Natural killer cell (primary cell): ENCODE results near the gene VWA8. TPM values are rescaled to one million over a fixed set of nuclear protein-coding genes. Genes with fewer than 3 reads are reported as not detected.

ENCODE experiments used
- ATAC-seq, 3 donors: fragments of 150-1000 bp in 2 of 3; fragments of 200-7000 bp in 1 of 3; cut with Tn5 transposase; 1 replicate in 1 of 3; 2 replicates in 2 of 3; pipeline ENCODE4 v1.10.0; 2021; ENCODE audit warnings: mild to moderate bottlenecking in 2 of 3, moderate library complexity in 2 of 3
- DNase-seq, 2 donors: peaks; one replicate each; pipeline versions ENCODE4 v3.0.0 to v3.0.0-alpha.2; 2013 to 2021; ENCODE audit warnings: mixed read lengths in 1 of 2
- H3K27ac ChIP-seq: one replicate; pipeline ENCODE4 v1.5.1; 2013; ENCODE audit warnings: mild to moderate bottlenecking, low read length
- H3K27me3 ChIP-seq: one replicate; pipeline ENCODE4 v1.6.1; 2013; ENCODE audit warnings: low read length; ENCODE audit not compliant: control insufficient read depth, insufficient read depth
- H3K36me3 ChIP-seq: one replicate; pipeline ENCODE4 v1.6.1; 2013; ENCODE audit warnings: low read length; ENCODE audit not compliant: control insufficient read depth, insufficient read depth
- H3K4me1 ChIP-seq: one replicate; pipeline ENCODE4 v1.6.1; 2013; ENCODE audit warnings: low read length; ENCODE audit not compliant: control insufficient read depth, insufficient read depth
- H3K4me3 ChIP-seq: one replicate; pipeline ENCODE4 v1.5.1; 2013; ENCODE audit warnings: low read length
- H3K9me3 ChIP-seq: one replicate; pipeline ENCODE4 v1.6.1; 2013; ENCODE audit warnings: low read length; ENCODE audit not compliant: control insufficient read depth, insufficient read depth
- H3K27ac Mint-ChIP-seq, 2 donors: one replicate each; pipeline ENCODE4 v1.8.0; 2022; ENCODE audit warnings: mild to moderate bottlenecking in 2 of 2, mixed read lengths in 2 of 2, moderate library complexity in 1 of 2
- H3K27me3 Mint-ChIP-seq, 2 donors: one replicate each; pipeline ENCODE4 v1.8.0; 2022; ENCODE audit warnings: low read depth in 2 of 2, mixed read lengths in 2 of 2
- H3K36me3 Mint-ChIP-seq: one replicate; pipeline ENCODE4 v1.8.0; 2022; ENCODE audit warnings: mixed read lengths
- H3K4me1 Mint-ChIP-seq, 2 donors: one replicate each; pipeline ENCODE4 v1.8.0; 2022; ENCODE audit warnings: mixed read lengths in 2 of 2
- H3K4me3 Mint-ChIP-seq: one replicate; pipeline ENCODE4 v1.8.0; 2022; ENCODE audit warnings: mild to moderate bottlenecking, moderate library complexity, mixed read lengths
- H3K9me3 Mint-ChIP-seq, 2 donors: one replicate each; pipeline ENCODE4 v1.8.0; 2022; ENCODE audit warnings: mixed read lengths in 2 of 2
- WGBS: methylation state at CpG from one replicate; pipeline ENCODE4 v1.1.7; 2013; ENCODE audit warnings: missing lambda C conversion rate; ENCODE audit not compliant: insufficient coverage; 5-methylcytosine and 5-hydroxymethylcytosine counted together
- intact Hi-C: fragments of 100-400 bp; cut with micrococcal nuclease; formaldehyde crosslinking; loops from one replicate; pipeline ENCODE4 v1.14.2; 2022
- total RNA-seq, 4 donors: library from RNA; stranded (reverse); fragments of 120-200 nt in 1 of 4; gene quantifications; one replicate each; pipeline versions ENCODE4 v1.2.3 to v1.2.4, GENCODE V29; 2013 to 2022
- TF ChIP-seq, protein P1 (sequence below): fragments of 200-600 bp; IDR thresholded peaks from one replicate; pipeline ENCODE4 v1.8.0; 2022; ENCODE audit warnings: antibody characterized with exemption

Gene VWA8
- total RNA-seq, 3 donors from 2014 or later (not counting 1 experiment from before 2014, with no cell fraction given), result 21.9 to 27.5 (median 22.6) TPM

DNA sequence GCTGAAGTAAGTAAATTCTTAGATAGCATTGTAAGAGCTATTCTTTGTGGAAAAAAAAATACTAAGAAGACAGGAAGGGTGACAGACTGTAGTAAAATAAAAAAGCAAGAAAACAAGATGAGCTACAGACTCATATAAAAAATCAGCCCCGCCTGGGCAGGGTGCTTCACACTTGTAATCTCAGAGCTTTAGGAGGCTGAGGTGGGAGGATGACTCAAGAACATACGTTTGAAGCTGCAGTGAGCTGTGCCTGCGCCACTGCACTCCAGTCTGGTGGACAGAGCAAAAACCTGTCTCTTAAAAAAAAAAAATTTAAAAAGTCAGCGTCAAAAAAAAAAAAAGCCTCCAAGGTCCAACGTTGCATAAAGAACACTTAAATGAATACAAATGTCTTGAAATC lies 102.1 kb downstream of the VWA8 start:
- no peaks in the 10 kb centered on the region for H3K27me3 ChIP-seq
- no peak overlapping the region for H3K27ac Mint-ChIP-seq
- 81% methylated on average over 4 of the region's 5 CpGs for WGBS
- peaks cover 6% of the 10 kb centered on the region for H3K36me3 Mint-ChIP-seq
- intact Hi-C loops, result no loop called here
- no peaks in the 10 kb centered on the region for H3K9me3 Mint-ChIP-seq
- H3K27me3 Mint-ChIP-seq, result no peaks in the 10 kb centered on the region
- no peaks in the 10 kb centered on the region for H3K4me1 ChIP-seq
- no peak for ATAC-seq
- H3K27ac ChIP-seq, result no peak overlapping the region
- H3K4me3 ChIP-seq, result no peak overlapping the region
- TF ChIP-seq, protein P1, sequence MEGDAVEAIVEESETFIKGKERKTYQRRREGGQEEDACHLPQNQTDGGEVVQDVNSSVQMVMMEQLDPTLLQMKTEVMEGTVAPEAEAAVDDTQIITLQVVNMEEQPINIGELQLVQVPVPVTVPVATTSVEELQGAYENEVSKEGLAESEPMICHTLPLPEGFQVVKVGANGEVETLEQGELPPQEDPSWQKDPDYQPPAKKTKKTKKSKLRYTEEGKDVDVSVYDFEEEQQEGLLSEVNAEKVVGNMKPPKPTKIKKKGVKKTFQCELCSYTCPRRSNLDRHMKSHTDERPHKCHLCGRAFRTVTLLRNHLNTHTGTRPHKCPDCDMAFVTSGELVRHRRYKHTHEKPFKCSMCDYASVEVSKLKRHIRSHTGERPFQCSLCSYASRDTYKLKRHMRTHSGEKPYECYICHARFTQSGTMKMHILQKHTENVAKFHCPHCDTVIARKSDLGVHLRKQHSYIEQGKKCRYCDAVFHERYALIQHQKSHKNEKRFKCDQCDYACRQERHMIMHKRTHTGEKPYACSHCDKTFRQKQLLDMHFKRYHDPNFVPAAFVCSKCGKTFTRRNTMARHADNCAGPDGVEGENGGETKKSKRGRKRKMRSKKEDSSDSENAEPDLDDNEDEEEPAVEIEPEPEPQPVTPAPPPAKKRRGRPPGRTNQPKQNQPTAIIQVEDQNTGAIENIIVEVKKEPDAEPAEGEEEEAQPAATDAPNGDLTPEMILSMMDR, result no peak
- H3K4me1 Mint-ChIP-seq, result peaks cover 8 to 13% of the 10 kb centered on the region in 2 donors
- H3K4me3 Mint-ChIP-seq, result no peak overlapping the region
- H3K36me3 ChIP-seq, result peaks cover 10% of the 10 kb centered on the region
- no peak for DNase-seq
- H3K9me3 ChIP-seq, result no peaks in the 10 kb centered on the region

DNA sequence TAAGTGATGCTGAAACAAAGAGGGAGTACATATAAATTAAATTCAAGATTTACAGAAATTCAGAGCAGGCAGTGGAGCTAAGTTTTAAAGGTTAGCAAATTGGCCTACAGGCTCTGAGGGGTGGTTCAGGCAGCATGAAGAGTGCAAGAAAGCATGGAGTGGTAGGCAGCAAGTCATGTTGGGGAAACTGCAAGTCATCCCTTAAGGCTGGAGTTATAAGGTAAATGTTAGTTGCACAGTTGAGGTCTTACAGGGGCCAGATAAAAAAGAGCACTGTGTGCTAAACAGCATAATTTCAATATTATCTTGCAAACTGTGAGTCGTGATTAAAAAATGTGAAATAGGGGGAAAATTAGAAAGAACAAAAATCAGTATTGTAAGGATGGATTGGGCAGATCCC lies 106.2 kb downstream of the VWA8 start:
- 100% methylated on average over 1 of the region's 1 CpG for WGBS
- Histone ChIP-seq H3K27ac (no peak overlapping the region), H3K4me1 (no peaks in the 10 kb centered on the region), H3K36me3 (peaks cover 6% of the 10 kb centered on the region), H3K27me3 (no peaks in the 10 kb centered on the region), H3K9me3 (no peaks in the 10 kb centered on the region), H3K4me3 (no peak overlapping the region)
- DNase-seq (no peak), ATAC-seq (no peak)
- Mint-ChIP-seq H3K27ac (no peak overlapping the region), H3K4me3 (no peak overlapping the region), H3K36me3 (peaks cover 16% of the 10 kb centered on the region), H3K4me1 (no peaks in the 10 kb centered on the region), H3K27me3 (no peaks in the 10 kb centered on the region), H3K9me3 (no peaks in the 10 kb centered on the region)
- TF ChIP-seq, protein P1, result no peak
- intact Hi-C loops, result no loop called here

DNA sequence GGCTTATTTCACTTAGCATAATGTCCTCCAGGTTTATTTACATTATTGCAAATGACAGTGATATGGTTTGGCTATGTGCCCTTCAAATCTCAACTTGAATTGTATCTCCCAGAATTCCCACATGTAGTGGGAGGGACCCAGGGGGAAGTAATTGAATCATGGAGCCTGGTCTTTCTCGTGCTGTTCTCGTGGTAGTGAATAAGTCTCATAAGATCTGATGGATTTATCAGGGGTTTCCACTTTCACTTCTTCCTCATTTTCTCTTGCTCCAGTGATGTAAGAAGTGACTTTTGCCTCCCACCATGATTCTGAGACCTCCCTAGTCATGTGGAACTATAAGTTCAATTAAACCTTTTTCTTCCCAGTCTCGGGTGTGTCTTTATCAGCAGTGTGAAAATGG lies 109.6 kb downstream of the VWA8 start:
- H3K4me1 Mint-ChIP-seq, result peaks cover 6 to 12% of the 10 kb centered on the region in 2 donors
- peaks cover 16% of the 10 kb centered on the region for H3K36me3 Mint-ChIP-seq
- ATAC-seq (no peak), DNase-seq (no peak)
- Histone ChIP-seq H3K36me3 (no peaks in the 10 kb centered on the region), H3K4me1 (no peaks in the 10 kb centered on the region), H3K4me3 (no peak overlapping the region), H3K27ac (no peak overlapping the region), H3K9me3 (no peaks in the 10 kb centered on the region), H3K27me3 (no peaks in the 10 kb centered on the region)
- H3K9me3 Mint-ChIP-seq, result no peaks in the 10 kb centered on the region
- H3K27me3 Mint-ChIP-seq, result no peaks in the 10 kb centered on the region
- H3K4me3 Mint-ChIP-seq, result no peak overlapping the region
- H3K27ac Mint-ChIP-seq, result no peak overlapping the region
- WGBS, result 100% methylated on average over 3 of the region's 3 CpGs
- intact Hi-C loops, result no loop called here
- TF ChIP-seq, protein P1, result no peak
